ENCODE data around the gene MEDAG. TPM values are rescaled to one million over a fixed set of nuclear protein-coding genes. Genes with fewer than 3 reads are reported as not detected.

The MEDAG gene
- total and polyA plus RNA-seq, 2 donors (not counting 3 experiments of a cell fraction or from before 2014, with no cell fraction given) = 27.2 TPM

DNA sequence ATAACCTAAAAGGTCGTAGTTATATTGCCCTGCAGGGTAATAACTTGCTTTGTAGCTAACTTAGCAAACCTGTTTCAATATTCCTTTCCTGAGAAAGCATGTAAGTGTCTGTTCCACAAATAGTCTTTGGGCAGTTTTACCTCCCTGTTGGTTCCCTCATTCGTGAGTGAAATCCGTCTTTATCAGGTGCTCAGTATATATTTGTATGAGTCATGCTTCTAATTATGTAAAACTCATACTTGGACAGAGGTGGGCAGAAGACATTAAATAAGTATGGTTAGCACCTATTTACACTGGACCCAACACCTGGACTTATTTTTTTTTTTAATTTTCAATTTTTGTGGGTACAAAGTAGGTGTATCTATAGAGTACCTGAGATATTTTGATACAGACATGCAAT, 44.9 kb upstream of the MEDAG start:
- no peaks in the 10 kb centered on the region for H3K79me2 ChIP-seq (ENCODE audit: control insufficient read depth, insufficient read depth, low read length)
- H3K36me3 ChIP-seq (ENCODE audit: control insufficient read depth in 2 of 2, extremely low read depth in 1 of 2, insufficient read depth in 2 of 2, low read length in 2 of 2) = no peaks in the 10 kb centered on the region
- H3K9me3 ChIP-seq (replicated peaks; ENCODE audit: control insufficient read depth, insufficient read depth, low read length) = no peaks in the 10 kb centered on the region
- H3K4me1 ChIP-seq (ENCODE audit: control insufficient read depth, extremely low read depth, insufficient read depth, low read length) = peaks cover 19% of the 10 kb centered on the region
- FAIRE-seq (no peak), DNase-seq (ENCODE audit: low read depth, low spot score) (no peak)
- no peak for TF ChIP-seq MYC (IDR thresholded peaks at IDR 0.05; ENCODE audit: low read depth, low read length)
- TF ChIP-seq, protein P1, sequence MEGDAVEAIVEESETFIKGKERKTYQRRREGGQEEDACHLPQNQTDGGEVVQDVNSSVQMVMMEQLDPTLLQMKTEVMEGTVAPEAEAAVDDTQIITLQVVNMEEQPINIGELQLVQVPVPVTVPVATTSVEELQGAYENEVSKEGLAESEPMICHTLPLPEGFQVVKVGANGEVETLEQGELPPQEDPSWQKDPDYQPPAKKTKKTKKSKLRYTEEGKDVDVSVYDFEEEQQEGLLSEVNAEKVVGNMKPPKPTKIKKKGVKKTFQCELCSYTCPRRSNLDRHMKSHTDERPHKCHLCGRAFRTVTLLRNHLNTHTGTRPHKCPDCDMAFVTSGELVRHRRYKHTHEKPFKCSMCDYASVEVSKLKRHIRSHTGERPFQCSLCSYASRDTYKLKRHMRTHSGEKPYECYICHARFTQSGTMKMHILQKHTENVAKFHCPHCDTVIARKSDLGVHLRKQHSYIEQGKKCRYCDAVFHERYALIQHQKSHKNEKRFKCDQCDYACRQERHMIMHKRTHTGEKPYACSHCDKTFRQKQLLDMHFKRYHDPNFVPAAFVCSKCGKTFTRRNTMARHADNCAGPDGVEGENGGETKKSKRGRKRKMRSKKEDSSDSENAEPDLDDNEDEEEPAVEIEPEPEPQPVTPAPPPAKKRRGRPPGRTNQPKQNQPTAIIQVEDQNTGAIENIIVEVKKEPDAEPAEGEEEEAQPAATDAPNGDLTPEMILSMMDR (IDR thresholded peaks at IDR 0.05; ENCODE audit: extremely low read depth in 1 of 2, insufficient read depth in 1 of 2, low read depth in 1 of 2, low read length in 2 of 2) = no peak
- no TSS peak for BruUV-seq (replicated peaks)
- no peaks in the 10 kb centered on the region for H3K9me1 ChIP-seq (replicated peaks; ENCODE audit: control insufficient read depth, extremely low read depth, insufficient read depth, low read length)
- H3K9ac ChIP-seq (replicated peaks; ENCODE audit: extremely low read depth, insufficient read depth, low read length) = no peak overlapping the region
- peaks cover 0 to 3% of the 10 kb centered on the region in 2 experiments for H3K27me3 ChIP-seq (ENCODE audit: control insufficient read depth in 2 of 2, insufficient read depth in 2 of 2, low read length in 2 of 2)
- CTCF ChIA-PET = no interaction called here
- intact Hi-C loops (cut with micrococcal nuclease) = loop anchor here (10.0 kb wide), 1 partner anchor 556 kb away; the partner anchor contains the start of gene KATNAL1
- no peak overlapping the region for H3K4me2 ChIP-seq (ENCODE audit: insufficient read depth, low read length)
- POLR2A ChIA-PET = no interaction called here
- no peak overlapping the region for H3K4me3 ChIP-seq (replicated peaks in 1 of 3; ENCODE audit: insufficient read depth in 1 of 3, low read depth in 1 of 3, low read length in 3 of 3)
- dilution Hi-C loops (cut with MboI; ENCODE audit: extremely low pct_ligation_motif_present, low sequenced_read_pairs) = loop anchor here (10.0 kb wide), 1 partner anchor 56 kb away; no protein-coding TSS in a partner anchor
- no peak overlapping the region for H2AFZ ChIP-seq (ENCODE audit: low read depth, low read length)
- H4K20me1 ChIP-seq (replicated peaks; ENCODE audit: control insufficient read depth, extremely low read depth, insufficient read depth, low read length) = no peaks in the 10 kb centered on the region
- no peak overlapping the region for H3K27ac ChIP-seq (ENCODE audit: insufficient read depth, low read depth, low read length)

DNA sequence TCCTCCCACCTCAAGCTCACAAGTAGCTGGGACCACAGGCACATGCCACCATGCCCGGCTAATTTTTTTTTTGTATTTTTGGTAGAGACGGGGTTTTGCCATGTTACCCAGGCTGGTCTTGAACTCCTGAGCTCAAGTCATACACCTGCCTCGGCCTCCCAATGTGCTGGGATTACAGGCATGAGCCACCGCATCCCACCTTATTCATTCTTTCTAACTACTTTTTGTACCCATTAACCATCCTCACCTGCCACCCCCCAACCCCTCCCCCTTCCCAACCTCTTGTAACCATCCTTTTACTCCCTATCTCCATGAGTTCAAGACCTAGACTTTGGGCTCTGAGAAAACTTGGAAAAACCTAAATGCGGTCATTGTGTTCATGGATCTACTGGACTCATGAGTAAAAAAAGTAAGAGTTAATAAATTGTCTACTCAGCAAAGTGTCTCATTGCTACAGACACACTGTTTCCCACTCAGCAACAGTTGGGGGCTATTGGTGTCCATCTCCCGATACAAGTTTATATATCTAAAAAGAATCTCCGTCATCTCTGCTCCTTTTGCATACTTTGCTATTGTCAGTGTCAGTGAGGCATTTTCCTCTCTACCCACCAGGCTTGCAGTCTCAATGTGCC, 44.1 kb upstream of the MEDAG start:
- Histone ChIP-seq H3K4me2 (ENCODE audit: insufficient read depth, low read length) (no peak overlapping the region), H3K27ac (ENCODE audit: insufficient read depth, low read depth, low read length) (no peak overlapping the region)
- intact Hi-C loops (cut with micrococcal nuclease) = loop anchor here (10.0 kb wide), 1 partner anchor 557 kb away; the partner anchor contains the start of gene KATNAL1

More for the DNA sequence above, 44.1 kb upstream of the MEDAG start:
- H2AFZ ChIP-seq (ENCODE audit: low read depth, low read length) = no peak overlapping the region
- ChIA-PET CTCF (no interaction called here), POLR2A (no interaction called here)
- no peak overlapping the region for H3K4me3 ChIP-seq (replicated peaks in 1 of 3; ENCODE audit: insufficient read depth in 1 of 3, low read depth in 1 of 3, low read length in 3 of 3)
- dilution Hi-C loops (cut with MboI; ENCODE audit: extremely low pct_ligation_motif_present, low sequenced_read_pairs) = loop anchor here (10.0 kb wide), 1 partner anchor 57 kb away; no protein-coding TSS in a partner anchor
- no peaks in the 10 kb centered on the region for H4K20me1 ChIP-seq (replicated peaks; ENCODE audit: control insufficient read depth, extremely low read depth, insufficient read depth, low read length)
- FAIRE-seq (no peak), DNase-seq (ENCODE audit: low read depth, low spot score) (no peak)
- BruUV-seq (replicated peaks) = no TSS peak
- TF ChIP-seq POLR2A (IDR thresholded peaks at IDR 0.05; ENCODE audit: low read depth, low read length) = no peak
- TF ChIP-seq FOS (IDR thresholded peaks at IDR 0.05; ENCODE audit: borderline replicate concordance, insufficient read depth, low read length) = no peak
- TF ChIP-seq MYC (IDR thresholded peaks at IDR 0.05; ENCODE audit: low read depth, low read length) = no peak
- TF ChIP-seq, protein P2, sequence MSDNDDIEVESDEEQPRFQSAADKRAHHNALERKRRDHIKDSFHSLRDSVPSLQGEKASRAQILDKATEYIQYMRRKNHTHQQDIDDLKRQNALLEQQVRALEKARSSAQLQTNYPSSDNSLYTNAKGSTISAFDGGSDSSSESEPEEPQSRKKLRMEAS (IDR thresholded peaks at IDR 0.05; ENCODE audit: insufficient read depth, insufficient read length) = no peak
- no peak for TF ChIP-seq JUN (IDR thresholded peaks at IDR 0.05; ENCODE audit: borderline replicate concordance, insufficient read depth, insufficient read length, low read depth)
- TF ChIP-seq EZH2 (IDR thresholded peaks at IDR 0.05; ENCODE audit: borderline replicate concordance, low read depth, low read length, severe bottlenecking) = no peak
- TF ChIP-seq GATA2 (IDR thresholded peaks at IDR 0.05; ENCODE audit: insufficient read depth, insufficient read length, low read depth, low read length) = no peak
- TF ChIP-seq, protein P1 (IDR thresholded peaks at IDR 0.05; ENCODE audit: extremely low read depth in 1 of 2, insufficient read depth in 1 of 2, low read depth in 1 of 2, low read length in 2 of 2) = no peak
- TF ChIP-seq POLR2AphosphoS5 (IDR thresholded peaks at IDR 0.05; ENCODE audit: insufficient read depth, low read depth, low read length) = no peak
- no peaks in the 10 kb centered on the region for H3K9me1 ChIP-seq (replicated peaks; ENCODE audit: control insufficient read depth, extremely low read depth, insufficient read depth, low read length)
- no peaks in the 10 kb centered on the region for H3K9me3 ChIP-seq (replicated peaks; ENCODE audit: control insufficient read depth, insufficient read depth, low read length)
- H3K9ac ChIP-seq (replicated peaks; ENCODE audit: extremely low read depth, insufficient read depth, low read length) = no peak overlapping the region
- H3K79me2 ChIP-seq (ENCODE audit: control insufficient read depth, insufficient read depth, low read length) = no peaks in the 10 kb centered on the region
- peaks cover 0 to 3% of the 10 kb centered on the region in 2 experiments for H3K27me3 ChIP-seq (ENCODE audit: control insufficient read depth in 2 of 2, insufficient read depth in 2 of 2, low read length in 2 of 2)
- H3K4me1 ChIP-seq (ENCODE audit: control insufficient read depth, extremely low read depth, insufficient read depth, low read length) = peaks cover 19% of the 10 kb centered on the region
- H3K36me3 ChIP-seq (ENCODE audit: control insufficient read depth in 2 of 2, extremely low read depth in 1 of 2, insufficient read depth in 2 of 2, low read length in 2 of 2) = no peaks in the 10 kb centered on the region

All from endothelial cell of umbilical vein (primary cell).